GM13976 (cell line): Measurements from ENCODE around the gene KIAA1210.

Experiments used
- DNase-seq: peaks from one replicate; pipeline ENCODE4 v3.0.0; 2012; ENCODE audit warnings: low spot score
- in situ Hi-C: fragments of 300-500 bp; cut with MboI; formaldehyde crosslinking; loops from one replicate; pipeline ENCODE4 v1.12.0; 2022; ENCODE audit warnings: low sequenced_read_pairs, mixed read lengths, inconsistent platforms; ENCODE audit not compliant: unreplicated experiment
- TF ChIP-seq, protein P1 (sequence below): IDR thresholded peaks from 2 replicates; pipeline ENCODE4 v1.5.1; 2012; ENCODE audit warnings: borderline replicate concordance, mild to moderate bottlenecking; ENCODE audit not compliant: insufficient read depth; ENCODE audit errors: extremely low read depth, missing control alignments, control extremely low read depth

KIAA1210 gene

DNA sequence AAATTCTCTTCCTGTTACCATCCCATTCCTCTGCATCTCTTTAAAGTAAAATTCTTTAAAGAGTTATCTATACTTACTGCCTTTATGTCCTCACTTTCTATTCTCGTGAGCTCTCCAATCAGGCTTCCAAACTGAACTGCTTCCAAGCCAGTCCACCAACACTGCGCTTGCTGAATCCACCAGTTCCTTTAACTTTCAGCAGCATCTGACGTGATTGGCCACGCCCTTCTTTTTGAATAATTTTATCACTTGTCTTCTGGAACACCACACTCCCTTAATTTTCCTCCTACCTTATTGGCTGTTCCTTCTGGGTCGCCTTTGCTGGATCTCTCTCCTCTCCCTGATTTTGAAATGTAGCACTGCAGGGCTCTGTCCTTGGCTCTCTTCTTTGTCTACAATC, at the start of gene KIAA1210:
Gene KIAA1210, minus strand, starts transcription at position 163 of the 400 bp plus-strand sequence. CDS start 4,170 bp downstream, outside the sequence.
- TF ChIP-seq, protein P1, sequence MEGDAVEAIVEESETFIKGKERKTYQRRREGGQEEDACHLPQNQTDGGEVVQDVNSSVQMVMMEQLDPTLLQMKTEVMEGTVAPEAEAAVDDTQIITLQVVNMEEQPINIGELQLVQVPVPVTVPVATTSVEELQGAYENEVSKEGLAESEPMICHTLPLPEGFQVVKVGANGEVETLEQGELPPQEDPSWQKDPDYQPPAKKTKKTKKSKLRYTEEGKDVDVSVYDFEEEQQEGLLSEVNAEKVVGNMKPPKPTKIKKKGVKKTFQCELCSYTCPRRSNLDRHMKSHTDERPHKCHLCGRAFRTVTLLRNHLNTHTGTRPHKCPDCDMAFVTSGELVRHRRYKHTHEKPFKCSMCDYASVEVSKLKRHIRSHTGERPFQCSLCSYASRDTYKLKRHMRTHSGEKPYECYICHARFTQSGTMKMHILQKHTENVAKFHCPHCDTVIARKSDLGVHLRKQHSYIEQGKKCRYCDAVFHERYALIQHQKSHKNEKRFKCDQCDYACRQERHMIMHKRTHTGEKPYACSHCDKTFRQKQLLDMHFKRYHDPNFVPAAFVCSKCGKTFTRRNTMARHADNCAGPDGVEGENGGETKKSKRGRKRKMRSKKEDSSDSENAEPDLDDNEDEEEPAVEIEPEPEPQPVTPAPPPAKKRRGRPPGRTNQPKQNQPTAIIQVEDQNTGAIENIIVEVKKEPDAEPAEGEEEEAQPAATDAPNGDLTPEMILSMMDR = no peak
- DNase-seq = no peak
- in situ Hi-C loops = no loop called here

DNA sequence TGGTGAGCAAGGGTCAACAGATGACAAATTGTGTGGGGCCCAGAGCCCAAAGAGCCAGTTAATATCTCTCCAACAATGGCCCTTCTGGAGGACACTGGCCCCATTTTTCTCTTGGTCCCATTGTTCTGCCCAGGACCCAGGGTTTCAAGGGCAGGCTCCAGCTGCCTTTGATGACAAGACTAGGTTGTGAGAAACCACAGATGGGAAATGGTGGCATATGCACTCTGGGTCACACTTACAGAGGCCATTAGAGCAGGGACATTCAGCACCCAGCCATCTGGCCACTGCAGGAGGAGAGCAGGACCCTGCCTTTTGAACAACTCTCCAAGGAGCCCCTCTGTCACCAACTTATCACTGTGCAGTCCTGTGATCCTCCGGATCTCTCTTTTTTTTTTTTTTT, 49.7 kb upstream of the KIAA1210 start:
- in situ Hi-C loops = no loop called here
- no peak for DNase-seq
- TF ChIP-seq, protein P1 = no peak

DNA sequence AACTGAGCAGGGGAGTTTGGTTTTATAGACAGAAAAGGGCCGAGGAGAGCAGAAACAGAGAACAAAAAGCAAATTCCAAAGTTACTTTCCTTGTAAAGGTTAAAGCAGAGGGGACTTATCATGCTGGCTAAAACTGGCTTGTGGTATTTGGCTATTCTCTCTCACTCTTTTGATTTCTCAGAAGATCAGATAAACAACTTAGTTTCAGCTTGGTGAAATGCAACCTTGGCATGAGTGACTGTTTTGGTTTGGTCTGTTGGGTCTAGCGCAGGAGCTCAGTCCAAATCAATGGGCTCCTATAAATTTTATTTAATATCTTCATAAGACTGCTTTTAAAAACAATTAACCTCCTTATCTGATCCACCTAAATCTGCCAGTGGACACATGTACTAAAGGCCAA, 47.3 kb upstream of the KIAA1210 start:
- in situ Hi-C loops = no loop called here
- DNase-seq = no peak
- TF ChIP-seq, protein P1 = no peak

DNA sequence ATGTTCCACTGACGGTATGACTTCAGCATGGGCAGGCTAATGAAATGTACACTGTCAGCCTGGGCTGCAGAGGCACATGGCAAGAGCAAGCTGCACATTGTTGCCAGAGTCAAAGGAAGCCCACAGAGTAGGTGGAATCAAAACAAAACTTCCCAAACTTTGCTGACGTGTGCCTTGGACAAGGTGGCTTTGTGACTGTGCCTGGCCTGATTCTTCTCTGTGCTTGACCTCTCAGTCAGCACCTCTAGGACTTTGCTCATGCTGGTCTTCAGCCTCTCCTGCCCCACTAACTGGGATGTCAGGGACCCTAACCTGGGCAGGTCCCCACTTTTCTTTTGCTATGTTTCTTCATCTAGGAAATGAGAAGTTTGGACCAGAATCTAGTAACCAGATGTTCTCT, 40.5 kb upstream of the KIAA1210 start:
- no peak for DNase-seq
- TF ChIP-seq, protein P1 = no peak
- in situ Hi-C loops = no loop called here

DNA sequence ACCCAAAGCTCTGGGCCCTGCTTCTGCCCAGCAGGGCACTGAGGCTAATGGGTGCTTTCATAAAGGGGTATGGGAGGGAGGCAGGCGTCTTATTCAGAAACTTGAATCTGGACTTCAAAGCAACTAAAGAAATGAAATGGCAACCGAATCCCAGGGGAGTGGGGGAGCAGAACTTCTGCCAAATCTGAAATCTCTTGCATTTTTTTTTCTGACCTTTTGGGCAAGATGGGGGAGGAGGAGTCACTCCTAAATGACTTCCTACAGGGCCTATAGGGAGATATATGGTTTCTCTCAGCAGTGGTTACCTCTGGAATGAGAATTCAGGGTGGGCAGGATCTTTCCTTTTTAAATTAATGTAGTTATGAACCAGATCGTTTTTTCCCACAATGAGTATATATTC, 30.6 kb upstream of the KIAA1210 start:
- in situ Hi-C loops = no loop called here
- DNase-seq = no peak
- TF ChIP-seq, protein P1 = no peak

DNA sequence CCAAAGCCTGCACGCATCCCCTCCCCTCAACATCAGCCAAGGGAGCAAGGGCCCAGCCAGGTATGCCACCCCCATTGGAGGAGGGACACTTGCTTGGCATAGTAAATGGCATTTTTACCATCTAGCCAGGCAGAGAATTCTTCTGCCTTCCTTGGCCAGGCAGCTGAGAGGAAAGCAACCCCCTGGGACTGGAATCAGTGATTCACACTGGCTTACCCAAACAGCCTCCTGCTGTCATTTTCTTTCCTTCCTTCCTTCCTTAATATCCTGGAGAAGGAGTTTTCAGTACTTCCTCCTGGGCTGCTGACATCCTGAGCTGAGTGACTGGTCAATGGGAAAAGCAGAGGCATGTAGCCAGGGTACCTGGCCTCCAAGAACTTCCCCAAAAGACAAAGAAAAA, 28.6 kb upstream of the KIAA1210 start:
- no peak for DNase-seq
- TF ChIP-seq, protein P1 = no peak
- in situ Hi-C loops = no loop called here
